ENCODE results near the gene RBM33. TPM values are rescaled to one million over a fixed set of nuclear protein-coding genes. Genes with fewer than 3 reads are reported as not detected.

RBM33 gene
- total and polyA plus RNA-seq, 9 of the 15 experiments (the other 6 are each of a cell fraction or from before 2014, with no cell fraction given): 4.4 to 80.7 (median 27.3) TPM

DNA sequence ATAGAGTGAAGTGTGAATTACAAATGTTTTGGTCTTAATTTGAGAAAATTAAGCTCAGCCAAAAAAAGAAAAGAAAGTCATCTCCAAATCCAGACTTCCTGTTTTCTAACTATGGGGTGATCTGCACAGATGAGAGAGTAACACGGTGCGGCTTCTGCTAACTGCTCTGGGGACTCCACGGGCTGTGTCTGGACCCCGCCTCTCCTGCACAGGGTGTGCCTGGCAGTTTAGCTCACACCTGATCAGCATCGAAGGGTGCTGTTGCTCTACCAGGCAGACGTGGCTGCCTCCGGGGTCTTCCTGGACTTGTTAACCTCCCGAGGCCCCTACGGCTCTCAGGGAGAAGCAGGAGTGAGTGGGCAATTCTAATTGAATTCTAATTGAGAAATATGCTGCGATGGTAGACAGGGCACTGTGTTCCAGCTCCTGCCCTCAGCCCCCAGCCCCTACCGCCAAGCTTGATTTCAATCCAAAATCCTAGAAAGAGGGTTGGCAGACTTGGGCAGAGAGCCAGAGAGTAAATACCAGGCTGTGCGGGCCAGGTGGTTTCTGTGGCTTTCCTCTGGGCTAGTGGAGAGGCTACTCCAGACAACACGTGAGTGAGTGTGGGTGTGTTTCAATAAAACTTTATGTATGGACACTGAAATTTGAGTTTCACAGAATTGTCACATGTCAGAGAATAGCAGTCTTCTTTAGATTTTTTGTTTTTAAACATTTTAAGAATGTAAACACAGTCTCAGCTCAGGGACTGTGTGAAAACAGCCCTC is 154.4 kb downstream of the RBM33 start (continued):
- TF ChIP-seq, protein P1, sequence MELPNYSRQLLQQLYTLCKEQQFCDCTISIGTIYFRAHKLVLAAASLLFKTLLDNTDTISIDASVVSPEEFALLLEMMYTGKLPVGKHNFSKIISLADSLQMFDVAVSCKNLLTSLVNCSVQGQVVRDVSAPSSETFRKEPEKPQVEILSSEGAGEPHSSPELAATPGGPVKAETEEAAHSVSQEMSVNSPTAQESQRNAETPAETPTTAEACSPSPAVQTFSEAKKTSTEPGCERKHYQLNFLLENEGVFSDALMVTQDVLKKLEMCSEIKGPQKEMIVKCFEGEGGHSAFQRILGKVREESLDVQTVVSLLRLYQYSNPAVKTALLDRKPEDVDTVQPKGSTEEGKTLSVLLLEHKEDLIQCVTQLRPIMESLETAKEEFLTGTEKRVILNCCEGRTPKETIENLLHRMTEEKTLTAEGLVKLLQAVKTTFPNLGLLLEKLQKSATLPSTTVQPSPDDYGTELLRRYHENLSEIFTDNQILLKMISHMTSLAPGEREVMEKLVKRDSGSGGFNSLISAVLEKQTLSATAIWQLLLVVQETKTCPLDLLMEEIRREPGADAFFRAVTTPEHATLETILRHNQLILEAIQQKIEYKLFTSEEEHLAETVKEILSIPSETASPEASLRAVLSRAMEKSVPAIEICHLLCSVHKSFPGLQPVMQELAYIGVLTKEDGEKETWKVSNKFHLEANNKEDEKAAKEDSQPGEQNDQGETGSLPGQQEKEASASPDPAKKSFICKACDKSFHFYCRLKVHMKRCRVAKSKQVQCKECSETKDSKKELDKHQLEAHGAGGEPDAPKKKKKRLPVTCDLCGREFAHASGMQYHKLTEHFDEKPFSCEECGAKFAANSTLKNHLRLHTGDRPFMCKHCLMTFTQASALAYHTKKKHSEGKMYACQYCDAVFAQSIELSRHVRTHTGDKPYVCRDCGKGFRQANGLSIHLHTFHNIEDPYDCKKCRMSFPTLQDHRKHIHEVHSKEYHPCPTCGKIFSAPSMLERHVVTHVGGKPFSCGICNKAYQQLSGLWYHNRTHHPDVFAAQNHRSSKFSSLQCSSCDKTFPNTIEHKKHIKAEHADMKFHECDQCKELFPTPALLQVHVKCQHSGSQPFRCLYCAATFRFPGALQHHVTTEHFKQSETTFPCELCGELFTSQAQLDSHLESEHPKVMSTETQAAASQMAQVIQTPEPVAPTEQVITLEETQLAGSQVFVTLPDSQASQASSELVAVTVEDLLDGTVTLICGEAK (IDR thresholded peaks at IDR 0.05): peak; percentile 82
- TF ChIP-seq, protein P1 (CRISPR knock-in tag; IDR thresholded peaks at IDR 0.05): peak; percentile 75

Data from K562 (cell line).